ENCODE results near the gene MED15.

GRCh38 chr22:20526628-20527355 lies 19.4 kb downstream of the MED15 start:
- TF ChIP-seq, protein P1, sequence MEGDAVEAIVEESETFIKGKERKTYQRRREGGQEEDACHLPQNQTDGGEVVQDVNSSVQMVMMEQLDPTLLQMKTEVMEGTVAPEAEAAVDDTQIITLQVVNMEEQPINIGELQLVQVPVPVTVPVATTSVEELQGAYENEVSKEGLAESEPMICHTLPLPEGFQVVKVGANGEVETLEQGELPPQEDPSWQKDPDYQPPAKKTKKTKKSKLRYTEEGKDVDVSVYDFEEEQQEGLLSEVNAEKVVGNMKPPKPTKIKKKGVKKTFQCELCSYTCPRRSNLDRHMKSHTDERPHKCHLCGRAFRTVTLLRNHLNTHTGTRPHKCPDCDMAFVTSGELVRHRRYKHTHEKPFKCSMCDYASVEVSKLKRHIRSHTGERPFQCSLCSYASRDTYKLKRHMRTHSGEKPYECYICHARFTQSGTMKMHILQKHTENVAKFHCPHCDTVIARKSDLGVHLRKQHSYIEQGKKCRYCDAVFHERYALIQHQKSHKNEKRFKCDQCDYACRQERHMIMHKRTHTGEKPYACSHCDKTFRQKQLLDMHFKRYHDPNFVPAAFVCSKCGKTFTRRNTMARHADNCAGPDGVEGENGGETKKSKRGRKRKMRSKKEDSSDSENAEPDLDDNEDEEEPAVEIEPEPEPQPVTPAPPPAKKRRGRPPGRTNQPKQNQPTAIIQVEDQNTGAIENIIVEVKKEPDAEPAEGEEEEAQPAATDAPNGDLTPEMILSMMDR (IDR thresholded peaks at IDR 0.05) = no peak
- no peak for TF ChIP-seq ZFX (IDR thresholded peaks at IDR 0.05; ENCODE audit: borderline replicate concordance)

All from 22Rv1 (cell line).